ENCODE measurements around the gene TMC1.

- no peak for TF ChIP-seq CTCF (conservative IDR thresholded peaks at IDR 0.05 in 1 of 2, IDR thresholded peaks at IDR 0.05 in 1 of 2; ENCODE audit: extremely low read depth in 1 of 2, insufficient read depth in 1 of 2, low read depth in 1 of 2, low read length in 2 of 2)
- no peak for TF ChIP-seq EZH2 (IDR thresholded peaks at IDR 0.05; ENCODE audit: borderline replicate concordance, low read length)
Observed at GRCh38 chr9:72728031-72728770, 206.8 kb downstream of the TMC1 start.
